ENCODE data around the gene NLGN1.

Gene NLGN1

DNA sequence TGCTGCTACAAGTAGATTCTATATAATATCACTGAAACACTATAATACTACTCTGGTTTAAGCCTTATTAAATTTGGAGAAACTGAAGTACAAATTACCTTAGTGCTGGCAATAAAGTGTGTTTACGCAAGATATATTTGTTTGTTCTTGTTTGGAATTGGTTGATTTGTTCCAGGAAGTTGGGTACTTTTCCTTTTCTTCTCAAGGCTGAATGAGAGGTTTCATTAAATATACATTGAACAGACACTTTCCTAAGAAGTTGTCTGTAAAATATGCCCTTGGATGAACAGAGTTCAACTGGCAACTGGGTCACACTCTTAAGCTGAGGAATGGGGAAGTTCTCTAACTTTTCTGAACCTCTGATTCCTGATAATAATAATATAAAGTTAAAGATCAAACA lies 919.5 kb downstream of the NLGN1 start:
- no peak for DNase-seq

DNA sequence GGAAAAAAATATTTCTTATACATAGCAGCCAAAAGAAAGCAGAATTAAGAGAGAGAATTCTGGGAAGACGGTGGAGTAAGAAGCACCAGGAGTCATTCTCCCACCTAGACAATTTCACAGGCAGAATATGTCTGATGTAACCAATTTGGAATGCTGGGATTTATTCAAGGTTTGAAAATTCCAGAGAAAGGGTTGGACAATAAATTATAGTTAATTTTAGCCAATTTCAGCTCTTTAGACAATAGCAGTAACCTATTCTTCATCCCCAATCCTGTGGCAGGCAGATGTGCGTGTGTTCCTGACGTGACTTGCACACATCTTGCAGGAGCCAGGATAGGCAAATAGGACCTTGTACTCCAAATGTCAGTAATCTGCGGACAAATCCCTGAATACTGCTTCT lies 920.6 kb downstream of the NLGN1 start:
- DNase-seq = no peak

DNA sequence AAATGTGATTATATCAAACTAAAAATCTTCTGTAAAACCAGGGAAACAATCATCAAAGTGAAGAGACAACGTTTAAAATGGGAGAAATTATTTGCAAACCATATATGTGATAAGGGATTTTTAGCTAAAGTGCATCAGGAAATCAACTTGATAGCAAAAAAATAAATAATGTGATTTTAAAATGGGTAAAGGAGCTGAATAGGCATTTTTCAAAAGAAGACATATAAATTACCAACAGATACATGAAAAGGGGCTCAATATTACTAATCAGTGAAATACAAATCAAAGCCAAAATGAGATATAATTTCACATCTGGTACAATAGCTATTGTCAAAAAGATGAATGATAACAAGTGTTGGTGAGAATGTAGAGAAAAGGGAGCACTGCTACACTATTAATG lies 924.0 kb downstream of the NLGN1 start:
- DNase-seq = no peak

DNA sequence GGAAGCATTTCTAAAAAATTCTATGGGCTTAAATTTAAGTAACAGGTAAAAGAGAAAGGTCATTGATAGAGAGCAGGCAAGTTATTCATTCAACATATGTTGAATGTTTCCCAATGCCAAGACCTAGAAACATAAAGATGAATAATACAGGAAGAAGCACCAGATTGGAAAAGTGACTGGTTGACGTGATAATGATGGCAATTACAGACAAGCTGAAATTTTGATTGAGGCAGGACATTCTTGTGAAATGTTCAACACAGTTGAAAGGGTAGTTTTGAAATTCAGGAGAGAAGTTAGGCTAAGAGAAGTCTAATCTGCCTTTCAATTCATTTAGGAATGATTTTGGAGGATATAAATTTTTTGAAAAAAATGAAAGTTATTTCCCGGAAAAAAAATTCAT lies 925.2 kb downstream of the NLGN1 start:
- DNase-seq = no peak

DNA sequence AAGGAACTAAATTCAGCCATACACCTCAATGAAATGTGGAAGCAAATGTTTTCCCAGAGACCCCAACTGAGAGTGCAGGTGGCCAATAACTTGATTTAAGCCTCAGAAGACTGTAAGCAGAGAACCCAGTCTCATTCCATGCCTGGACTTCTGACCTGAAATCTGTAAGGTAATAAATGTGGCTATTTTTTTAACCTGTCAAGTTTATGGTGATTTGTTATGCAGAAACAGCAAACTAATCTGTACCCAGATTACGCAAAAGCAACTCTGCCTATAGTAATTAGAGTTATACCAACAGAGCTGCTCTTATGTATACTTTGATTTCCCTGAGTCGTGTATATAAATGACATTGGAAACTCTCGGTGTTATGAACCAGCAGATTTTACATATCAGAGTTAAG lies 927.6 kb downstream of the NLGN1 start:
- DNase-seq = no peak

DNA sequence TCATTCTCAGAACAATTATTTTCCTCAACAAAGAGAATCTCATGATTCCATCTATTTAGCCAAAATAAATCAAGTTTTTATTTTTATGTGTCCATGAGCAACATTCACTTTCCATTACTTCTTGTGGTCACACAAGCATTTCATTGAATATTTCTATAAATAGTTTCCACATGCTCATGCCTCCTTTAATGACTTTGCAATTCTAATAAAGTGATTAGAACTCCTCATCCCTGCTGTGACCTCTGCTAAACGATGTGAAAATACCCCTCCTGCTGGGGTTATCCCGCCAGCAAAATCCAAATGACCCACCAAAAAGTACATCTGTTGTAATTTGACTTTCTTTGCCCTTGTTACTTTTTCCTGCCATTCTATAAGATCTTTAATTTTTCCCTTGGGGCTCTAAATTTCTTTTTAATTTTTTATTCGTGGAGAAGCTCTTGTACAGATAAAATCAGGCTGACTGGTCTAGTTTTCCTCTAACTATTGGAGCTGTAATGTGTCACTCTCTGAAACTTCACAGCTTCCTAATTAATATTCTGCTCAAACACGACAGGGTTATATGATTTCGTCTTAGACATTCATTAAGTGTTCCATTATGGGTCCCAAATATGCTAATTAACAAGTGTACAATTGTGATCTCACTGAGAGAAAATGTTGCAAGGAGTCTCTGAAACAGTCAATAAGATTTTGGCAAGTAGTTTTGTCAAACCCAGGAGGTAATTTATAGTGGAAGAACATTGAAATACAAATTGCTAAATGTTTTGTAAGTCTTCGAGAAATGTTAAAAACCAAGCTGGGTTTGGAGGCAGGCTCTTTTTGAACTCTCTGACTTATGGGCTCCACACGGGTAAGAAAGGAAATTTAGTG lies 928.5 kb downstream of the NLGN1 start:
- DNase-seq = no peak

DNA sequence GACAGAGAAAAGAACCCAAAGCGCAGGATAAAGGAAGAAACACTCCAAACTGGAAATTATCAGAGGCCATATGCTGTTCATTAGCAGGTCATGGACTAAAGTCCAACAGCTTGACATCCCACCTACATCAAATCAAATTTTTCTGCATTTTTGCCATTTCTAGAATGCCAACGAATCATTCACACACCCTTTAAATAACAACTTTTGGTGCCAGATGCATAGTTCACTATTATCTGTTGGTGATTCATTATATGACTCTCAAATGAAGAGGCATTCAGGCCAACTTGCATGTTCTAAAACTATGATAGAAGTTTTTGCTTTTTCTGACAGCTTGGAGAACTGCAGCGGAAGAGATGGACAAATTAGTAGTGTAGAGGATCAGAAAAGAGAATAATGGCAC lies 931.8 kb downstream of the NLGN1 start:
- DNase-seq = no peak

DNA sequence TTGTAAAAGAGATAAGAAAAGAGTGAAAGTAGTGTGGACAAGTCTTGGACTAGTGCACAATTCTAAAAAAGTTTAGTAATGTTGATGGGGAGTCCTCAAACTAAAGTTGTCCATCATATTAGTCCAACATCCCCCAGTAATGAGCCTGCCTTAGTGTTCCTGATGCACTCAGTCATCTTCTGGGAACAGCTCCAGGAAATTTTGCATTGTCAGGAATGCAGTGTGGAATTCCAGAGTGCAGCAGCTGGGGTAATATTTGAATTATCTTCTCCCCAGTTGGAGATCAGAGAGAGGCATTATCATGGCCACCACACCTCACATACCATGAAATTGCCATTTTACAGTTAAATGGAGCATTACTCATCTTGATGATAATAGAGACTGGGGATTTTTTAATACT lies 932.8 kb downstream of the NLGN1 start:
- no peak for DNase-seq

DNA sequence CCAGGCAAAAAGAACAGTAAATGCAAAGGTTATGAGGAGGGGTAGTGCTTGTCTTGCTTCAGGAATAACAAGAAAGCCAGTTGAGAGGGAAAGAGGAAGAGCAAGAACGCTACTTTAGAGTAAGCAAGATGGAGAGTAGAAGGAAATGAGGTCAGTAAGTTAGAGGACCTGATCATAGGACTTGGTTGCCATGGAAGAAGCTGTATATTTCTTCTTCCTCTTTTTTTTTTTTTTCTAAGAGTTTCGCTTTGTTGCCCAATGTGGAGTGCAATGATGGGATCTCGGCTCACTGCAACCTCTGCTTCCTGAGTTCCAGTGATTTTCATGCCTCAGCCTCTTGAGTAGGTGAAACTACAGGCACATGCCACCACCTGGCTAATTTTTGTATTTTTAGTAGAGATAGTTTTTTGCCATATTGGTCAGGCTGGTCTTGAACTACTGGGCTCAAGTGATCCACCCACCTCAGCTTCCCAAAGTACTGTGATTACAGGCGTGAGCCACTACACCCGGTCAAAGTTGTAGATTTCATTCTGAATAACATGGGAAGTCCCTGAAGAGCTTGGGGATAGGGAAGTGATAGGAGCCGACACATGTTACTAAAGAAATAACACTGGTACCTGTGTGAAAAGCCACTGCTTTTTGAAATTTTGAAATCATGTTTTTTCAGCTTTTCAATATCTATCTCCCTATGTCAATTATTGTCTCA lies 933.7 kb downstream of the NLGN1 start:
- no peak for DNase-seq

DNA sequence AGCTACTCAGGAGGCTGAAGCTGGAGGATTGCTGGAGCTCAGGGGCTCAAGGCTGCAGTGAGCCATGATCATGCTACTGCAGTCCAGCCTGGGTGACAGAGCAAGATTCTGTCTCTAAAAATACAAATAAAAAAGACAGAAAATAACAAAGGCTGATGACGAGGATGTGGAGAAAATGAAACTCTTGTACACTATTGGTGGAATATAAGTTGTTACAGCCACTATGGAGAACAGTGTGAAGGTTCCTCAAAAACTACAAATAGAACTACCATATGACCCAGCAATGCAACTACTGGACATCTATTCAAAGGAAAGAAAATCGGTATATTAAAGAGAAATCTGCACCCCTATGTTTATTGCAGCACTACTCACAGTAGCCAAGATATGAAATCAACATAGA lies 934.8 kb downstream of the NLGN1 start:
- no peak for DNase-seq

DNA sequence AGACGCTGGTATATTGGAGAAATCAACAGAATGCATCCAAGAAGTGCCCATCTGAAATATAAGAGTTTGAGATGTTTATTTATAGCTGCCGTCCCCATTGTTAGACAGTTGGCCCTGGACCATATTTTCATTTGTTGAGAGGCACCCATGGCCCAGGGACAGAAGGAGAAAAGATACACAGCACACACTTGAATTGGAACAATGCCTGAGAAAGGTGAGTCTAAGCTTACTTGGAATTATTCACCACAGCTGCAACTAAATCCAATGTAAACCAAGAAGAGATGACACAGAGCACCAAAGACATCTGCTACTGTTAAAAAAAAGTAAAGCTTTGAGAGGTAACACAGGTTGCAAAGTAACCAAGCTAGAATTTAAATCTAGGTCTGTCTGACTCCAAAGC lies 936.1 kb downstream of the NLGN1 start:
- no peak for DNase-seq

DNA sequence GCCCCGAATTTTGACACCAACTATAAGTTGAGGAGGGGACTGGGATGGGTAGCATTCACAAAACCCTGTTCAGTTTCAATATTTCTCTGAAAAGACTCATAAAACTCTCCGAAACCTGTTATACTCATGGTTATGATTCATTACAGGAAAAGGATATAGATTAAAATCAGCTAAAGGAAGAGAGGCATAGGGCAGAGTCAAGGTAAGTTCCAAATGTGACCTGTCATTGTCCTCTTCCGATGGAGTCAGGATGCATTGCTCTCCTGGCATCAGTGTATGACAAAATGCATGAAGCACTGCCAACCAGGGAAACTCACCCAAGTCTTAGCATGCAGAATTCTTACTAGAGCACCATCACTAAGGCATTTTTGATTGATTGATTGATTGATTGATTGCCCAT lies 936.6 kb downstream of the NLGN1 start:
- DNase-seq = no peak

DNA sequence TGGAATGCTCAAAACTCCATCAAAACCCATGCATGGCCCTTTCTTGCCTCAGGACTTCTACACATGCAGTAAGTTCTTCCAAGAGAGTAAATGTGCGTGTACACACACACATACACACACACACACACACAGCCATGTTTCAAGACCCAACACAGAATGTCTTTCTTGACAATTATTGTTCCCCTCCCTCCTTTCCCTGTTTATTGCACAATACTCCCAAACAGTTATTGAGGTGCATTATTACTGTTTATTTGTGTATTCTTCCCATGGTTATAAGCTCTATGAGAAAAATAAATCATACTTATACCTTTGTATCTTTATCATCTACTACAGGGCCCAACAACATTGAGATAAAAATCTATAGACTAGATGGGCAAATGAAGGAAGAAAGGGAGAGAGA lies 937.8 kb downstream of the NLGN1 start:
- DNase-seq = no peak

DNA sequence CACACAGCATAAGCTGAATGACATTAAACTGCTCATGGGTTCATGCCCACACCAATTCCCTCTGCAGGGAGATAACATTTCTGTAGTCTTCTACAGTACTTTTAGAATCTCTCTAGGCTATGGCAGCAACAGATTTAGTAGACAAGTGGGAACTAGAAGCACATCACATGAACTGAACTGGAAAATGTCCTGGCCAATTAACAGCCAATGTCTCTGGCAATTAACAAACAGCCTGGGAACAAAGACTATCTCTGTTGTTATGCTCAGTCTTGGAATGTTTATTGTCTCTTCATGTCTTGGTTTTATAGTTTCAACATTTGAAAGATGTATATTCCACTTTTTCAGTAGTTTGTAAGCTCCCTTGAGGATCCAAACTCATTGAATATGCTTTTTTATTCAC lies 938.4 kb downstream of the NLGN1 start:
- DNase-seq = no peak
